ENCODE data around the gene CABP4. TPM values are rescaled to one million over a fixed set of nuclear protein-coding genes. Genes with fewer than 3 reads are reported as not detected.
A peak's percentile ranks its signal among the peaks of the same experiment; 100 is the strongest.

CABP4 gene
- polyA plus RNA-seq, 6 donors from 2014 or later, result 1.5 to 6.8 (median 2.1) TPM; not detected in 1

DNA sequence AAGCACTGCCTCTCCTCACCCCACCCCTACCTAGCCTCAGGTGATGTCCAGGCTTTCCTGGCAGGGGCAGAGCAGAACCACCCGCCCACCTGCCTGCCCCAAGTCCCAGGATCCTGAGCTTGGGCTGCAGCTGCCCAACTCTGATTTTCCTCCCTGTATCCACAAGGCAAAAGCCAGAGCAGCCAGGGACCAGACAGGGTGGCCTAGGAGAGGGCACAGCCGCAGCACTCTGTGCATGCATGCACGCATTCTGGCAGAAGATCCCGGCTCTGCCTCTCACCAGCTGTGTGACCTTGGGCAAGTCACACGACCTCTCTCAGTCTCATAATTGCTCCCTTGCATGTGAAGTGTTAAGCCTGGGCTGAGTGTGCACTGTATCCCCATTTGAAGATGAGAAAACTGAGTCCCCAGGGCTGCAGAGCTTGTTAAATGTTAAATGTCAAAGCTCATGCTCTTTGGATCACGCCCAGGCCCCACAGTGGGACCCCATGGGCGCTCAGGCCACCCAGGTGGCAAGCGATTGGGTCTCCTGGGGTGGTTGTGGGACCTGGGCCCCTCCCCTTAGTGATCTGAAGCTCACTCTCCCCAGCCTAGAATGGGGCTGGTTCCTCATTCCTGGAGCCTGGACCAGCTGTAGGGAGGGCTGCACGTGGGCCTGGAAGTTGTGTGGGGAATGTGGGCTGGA, 42.5 kb upstream of the CABP4 start:
- no peak for ATAC-seq (ENCODE audit: low read depth in 2 of 2)
- no peak for DNase-seq
- H3K27ac Mint-ChIP-seq, result peak overlapping the region in 3 of 6 donors; percentile 22 to 57 (median 41)
- H3K27me3 Mint-ChIP-seq, result no peaks in the 10 kb centered on the region
- H3K4me1 Mint-ChIP-seq, result peaks cover 72 to 92% (median 84%) of the 10 kb centered on the region in 3 donors
- no peaks in the 10 kb centered on the region for H3K36me3 Mint-ChIP-seq
- peak overlapping the region; percentile 68 to 98 (median 82) for H3K4me3 Mint-ChIP-seq
- no peaks in the 10 kb centered on the region for H3K9me3 Mint-ChIP-seq

DNA sequence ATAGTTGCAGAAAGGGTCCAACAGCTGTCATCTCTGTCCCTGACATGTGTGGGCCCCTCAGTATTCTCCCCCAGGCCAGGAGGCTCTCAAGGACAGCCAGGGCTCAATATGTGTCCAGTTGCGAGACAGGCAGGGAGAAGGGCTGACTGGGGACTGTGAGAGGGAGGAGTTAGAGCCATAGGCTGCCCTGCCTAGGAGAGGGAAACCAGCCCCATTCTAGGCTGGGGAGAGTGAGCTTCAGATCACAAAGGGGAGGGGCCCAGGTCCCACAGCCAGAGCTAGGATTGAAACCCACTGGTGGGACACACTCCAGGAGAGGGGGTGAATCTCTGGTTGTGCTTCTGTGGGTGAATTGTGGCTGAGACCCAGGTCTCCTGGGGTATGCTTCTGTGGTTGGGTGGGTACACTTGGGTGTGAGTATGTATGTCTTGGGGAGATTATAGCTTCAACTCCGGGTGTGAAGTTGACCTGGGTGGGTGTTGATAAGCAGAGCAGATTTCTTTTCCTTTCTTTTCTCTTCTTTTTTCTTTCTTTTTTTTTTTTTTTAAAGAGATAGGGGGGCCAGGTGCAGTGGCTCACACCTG, 41.8 kb upstream of the CABP4 start:
- H3K9me3 Mint-ChIP-seq, result no peaks in the 10 kb centered on the region
- peak overlapping the region in 4 of 6 donors; percentile 9 to 73 (median 20) for H3K27ac Mint-ChIP-seq
- peak overlapping the region; percentile 68 to 98 (median 78) for H3K4me3 Mint-ChIP-seq
- ATAC-seq (ENCODE audit: low read depth in 2 of 2) (no peak), DNase-seq (no peak)
- H3K36me3 Mint-ChIP-seq, result no peaks in the 10 kb centered on the region
- no peaks in the 10 kb centered on the region for H3K27me3 Mint-ChIP-seq
- peaks cover 72 to 92% (median 84%) of the 10 kb centered on the region in 3 donors for H3K4me1 Mint-ChIP-seq

DNA sequence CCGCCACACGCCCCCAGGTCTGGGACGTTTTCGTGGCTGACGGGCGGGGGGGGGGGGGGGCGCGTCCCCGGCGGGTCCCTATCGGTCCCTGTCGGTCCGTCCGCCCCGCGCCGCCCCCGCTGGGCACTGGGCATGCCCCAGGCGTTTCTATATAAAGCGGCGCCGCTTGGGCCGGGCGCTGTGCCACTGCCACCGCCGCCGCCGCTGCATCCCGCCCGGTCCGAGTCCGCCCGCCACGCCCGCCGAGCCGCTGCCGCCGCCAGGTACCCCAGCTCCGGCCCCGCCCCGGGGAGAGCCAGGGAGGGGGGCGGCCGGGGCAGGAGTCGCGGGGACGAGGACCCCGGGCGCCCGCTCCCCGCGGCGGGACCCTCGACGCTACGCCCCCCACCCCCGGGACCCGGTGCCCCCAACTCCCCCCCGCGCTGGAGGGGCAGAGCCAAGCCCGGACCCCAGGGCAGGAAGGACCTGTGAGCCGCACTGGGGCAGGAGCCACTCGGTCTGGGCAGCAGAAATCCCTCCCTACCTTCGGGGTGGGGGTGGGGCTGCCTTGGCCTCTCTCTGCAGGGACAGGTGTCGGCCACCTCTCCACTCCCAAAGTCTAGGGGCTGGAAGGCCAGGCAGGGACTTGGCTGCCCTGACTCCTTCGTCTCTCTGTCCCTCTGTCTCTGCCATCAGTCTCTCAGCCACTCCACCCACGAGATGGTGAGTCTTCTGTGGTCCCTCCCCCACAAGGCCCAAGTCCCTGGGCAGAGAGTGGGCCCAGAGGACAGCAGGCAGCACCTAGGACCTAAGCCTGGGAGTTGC, 39.5 kb upstream of the CABP4 start, which contains the start of gene CARNS1:
Gene CARNS1, plus strand, starts transcription at position 178 of the 804 bp plus-strand sequence. Its CDS starts 522 bp downstream, at position 700.
- Mint-ChIP-seq H3K27ac (peak within 1 kb of the TSS; percentile 83 to 95 (median 90)), H3K27me3 (no peaks in the 10 kb centered on the region), H3K4me1 (peaks cover 74 to 89% (median 85%) of the 10 kb centered on the region in 3 donors), H3K4me3 (peak within 1 kb of the TSS; percentile 86 to 98 (median 90)), H3K36me3 (no peaks in the 10 kb centered on the region), H3K9me3 (no peaks in the 10 kb centered on the region)
- no peak for ATAC-seq (ENCODE audit: low read depth in 2 of 2)
- no peak for DNase-seq

DNA sequence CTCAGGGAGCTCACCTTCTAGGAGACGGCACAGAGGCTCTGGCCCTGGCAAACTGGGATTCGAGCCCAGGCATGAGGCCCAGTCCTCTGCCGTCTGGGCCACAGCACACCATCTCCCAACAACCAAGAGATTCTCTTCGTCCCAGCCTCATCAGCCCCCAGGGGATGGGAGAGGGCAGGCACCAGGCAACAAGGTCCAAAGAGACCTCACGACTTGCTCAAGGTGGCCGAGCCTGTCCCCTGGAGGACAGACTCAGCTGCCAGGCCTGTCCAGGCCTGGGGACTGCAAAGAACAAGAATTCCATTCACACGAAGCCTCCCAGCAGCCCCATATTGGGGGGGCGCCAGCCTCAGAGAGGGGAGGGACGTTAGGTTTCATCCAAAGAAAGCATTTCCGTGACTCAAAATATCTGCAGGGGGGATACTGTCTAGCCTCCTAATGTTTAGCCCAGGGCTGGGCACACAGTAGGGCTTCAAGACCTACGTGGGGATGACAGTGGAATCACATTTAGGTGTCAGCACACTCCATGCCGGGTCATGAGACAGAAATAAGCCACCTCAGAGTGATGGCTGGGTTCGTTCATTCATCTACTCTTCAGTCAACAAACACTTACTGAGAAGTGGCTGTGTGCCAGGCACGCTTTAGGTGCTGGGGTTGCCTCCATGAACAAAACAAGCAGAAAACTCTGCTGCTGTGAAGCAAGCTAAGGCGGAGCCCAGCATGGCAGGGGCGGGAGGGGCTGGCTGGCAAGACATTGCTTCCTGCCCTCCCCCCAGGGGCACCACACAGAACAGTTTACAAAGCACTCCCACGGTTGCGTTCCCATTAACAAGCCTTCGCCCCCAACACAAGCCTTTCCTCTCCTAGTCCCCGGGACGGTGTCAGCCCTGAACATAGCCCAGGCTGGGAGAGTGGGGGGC, 38.5 kb upstream of the CABP4 start:
- peaks cover 70 to 85% (median 79%) of the 10 kb centered on the region in 3 donors for H3K4me1 Mint-ChIP-seq
- peak overlapping the region; percentile 84 to 91 (median 86) for H3K4me3 Mint-ChIP-seq
- peak overlapping the region; percentile 83 to 95 (median 90) for H3K27ac Mint-ChIP-seq
- no peaks in the 10 kb centered on the region for H3K36me3 Mint-ChIP-seq
- peak; percentile 67 for DNase-seq
- no peaks in the 10 kb centered on the region for H3K9me3 Mint-ChIP-seq
- peak; percentile 22 to 29 for ATAC-seq (ENCODE audit: low read depth in 2 of 2)
- no peaks in the 10 kb centered on the region for H3K27me3 Mint-ChIP-seq

DNA sequence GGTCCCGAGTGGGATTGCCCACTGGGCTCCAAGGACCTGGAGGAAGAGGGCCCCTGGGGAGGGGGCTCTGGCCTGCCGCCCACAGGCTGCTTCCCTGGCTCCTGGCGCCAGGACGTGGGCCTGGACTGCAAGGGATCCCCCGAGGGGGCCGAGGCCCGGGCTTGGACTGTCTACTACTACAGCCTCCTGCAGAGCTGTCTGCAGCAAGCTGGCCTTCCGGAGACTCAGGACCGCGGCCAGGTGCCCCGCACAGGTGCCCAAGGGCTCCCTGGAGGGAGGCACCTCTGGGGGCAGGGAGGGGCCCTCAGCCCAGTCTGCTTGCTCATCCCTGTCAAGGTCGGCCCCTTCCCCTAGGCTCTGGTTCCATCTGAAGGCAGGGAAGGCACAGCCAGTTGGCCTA, 37.7 kb upstream of the CABP4 start:
- no peak for DNase-seq
- peak overlapping the region in 3 of 6 donors; percentile 41 to 87 (median 83) for H3K27ac Mint-ChIP-seq
- no peaks in the 10 kb centered on the region for H3K9me3 Mint-ChIP-seq
- peaks cover 63 to 78% (median 71%) of the 10 kb centered on the region in 3 donors for H3K4me1 Mint-ChIP-seq
- no peaks in the 10 kb centered on the region for H3K36me3 Mint-ChIP-seq
- no peak for ATAC-seq (ENCODE audit: low read depth in 2 of 2)
- no peaks in the 10 kb centered on the region for H3K27me3 Mint-ChIP-seq
- H3K4me3 Mint-ChIP-seq, result peak overlapping the region in 7 of 8 donors; percentile 35 to 90 (median 86)

DNA sequence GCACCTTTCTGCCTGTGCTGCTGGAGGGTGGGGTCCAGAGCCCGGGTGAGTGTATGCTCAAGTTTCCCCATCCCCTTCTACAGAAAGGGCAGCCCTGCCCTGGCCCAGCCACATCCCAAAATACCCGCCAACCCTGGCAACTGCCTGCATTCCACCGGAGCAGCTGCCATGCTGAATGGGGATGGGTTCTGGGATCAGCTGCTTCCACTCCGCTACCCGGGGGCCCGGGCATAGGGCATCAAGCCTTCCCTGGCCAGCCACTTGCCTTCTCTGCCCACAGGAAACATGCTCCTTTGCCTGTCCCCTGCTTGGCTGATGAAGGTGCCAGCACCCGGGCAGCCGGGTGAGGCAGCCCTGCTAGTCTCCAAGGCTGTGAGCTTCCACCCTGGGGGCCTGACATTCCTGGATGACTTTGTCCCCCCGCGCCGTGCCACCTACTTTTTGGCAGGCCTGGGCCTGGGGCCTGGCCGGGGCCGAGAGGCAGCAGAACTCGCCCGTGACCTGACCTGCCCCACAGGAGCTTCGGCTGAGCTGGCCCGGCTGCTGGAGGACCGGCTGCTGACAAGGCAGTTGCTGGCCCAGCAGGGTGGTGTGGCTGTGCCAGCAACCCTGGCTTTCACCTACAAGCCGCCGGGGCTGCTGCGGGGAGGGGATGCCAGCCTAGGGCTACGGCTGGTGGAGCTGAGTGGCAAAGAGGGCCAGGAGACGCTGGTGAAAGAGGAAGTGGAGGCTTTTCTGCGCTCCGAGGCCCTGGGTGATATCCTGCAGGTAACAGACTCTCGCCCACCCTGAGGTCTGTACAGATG, 36.5 kb upstream of the CABP4 start:
- H3K4me3 Mint-ChIP-seq, result peak overlapping the region; percentile 84 to 88 (median 85)
- H3K27ac Mint-ChIP-seq, result peak overlapping the region in 5 of 6 donors; percentile 83 to 97 (median 89)
- DNase-seq (peak; percentile 85), ATAC-seq (ENCODE audit: low read depth in 2 of 2) (peak; percentile 63 to 65)
- no peaks in the 10 kb centered on the region for H3K36me3 Mint-ChIP-seq
- H3K4me1 Mint-ChIP-seq, result peaks cover 59 to 74% (median 65%) of the 10 kb centered on the region in 3 donors
- H3K27me3 Mint-ChIP-seq, result no peaks in the 10 kb centered on the region
- no peaks in the 10 kb centered on the region for H3K9me3 Mint-ChIP-seq

DNA sequence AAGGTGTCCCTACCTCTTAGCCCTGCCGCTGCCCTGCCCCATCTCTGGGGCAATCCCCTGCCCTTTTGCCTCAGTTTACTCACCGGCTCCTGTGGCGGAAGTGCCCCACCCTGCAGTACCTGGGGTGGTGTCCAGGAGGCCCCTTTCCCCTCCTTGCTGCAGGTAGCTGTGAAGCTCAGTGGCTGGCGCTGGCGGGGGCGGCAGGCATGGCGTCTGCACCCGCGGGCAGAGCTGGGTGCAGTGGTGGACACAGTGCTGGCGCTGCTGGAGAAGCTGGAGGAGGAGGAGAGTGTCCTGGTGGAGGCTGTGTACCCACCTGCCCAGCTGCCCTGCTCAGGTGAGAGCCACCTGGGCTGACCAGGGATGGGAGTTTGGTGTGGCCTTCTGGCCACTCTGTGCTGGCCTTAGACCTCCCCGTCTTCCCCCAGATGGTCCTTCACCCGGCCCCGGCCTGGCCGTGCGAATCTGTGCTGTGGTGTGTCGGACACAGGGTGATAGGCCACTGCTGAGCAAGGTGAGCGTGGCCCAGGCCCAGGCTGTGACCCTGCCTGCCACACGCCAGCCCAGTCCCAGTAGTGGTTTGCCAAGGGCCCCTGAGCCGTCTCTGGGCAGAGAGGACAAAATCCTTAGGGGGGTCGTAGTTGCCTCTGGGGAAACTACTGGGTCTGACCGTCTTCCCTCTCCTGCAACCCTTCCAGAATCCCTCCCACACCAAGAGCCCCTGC, 35.7 kb upstream of the CABP4 start:
- Mint-ChIP-seq H3K27ac (peak overlapping the region in 5 of 6 donors; percentile 83 to 97 (median 89)), H3K4me1 (peaks cover 57 to 67% (median 60%) of the 10 kb centered on the region in 3 donors), H3K36me3 (no peaks in the 10 kb centered on the region), H3K9me3 (no peaks in the 10 kb centered on the region), H3K4me3 (peak overlapping the region; percentile 84 to 91 (median 86)), H3K27me3 (no peaks in the 10 kb centered on the region)
- DNase-seq (no peak), ATAC-seq (ENCODE audit: low read depth in 2 of 2) (no peak)

DNA sequence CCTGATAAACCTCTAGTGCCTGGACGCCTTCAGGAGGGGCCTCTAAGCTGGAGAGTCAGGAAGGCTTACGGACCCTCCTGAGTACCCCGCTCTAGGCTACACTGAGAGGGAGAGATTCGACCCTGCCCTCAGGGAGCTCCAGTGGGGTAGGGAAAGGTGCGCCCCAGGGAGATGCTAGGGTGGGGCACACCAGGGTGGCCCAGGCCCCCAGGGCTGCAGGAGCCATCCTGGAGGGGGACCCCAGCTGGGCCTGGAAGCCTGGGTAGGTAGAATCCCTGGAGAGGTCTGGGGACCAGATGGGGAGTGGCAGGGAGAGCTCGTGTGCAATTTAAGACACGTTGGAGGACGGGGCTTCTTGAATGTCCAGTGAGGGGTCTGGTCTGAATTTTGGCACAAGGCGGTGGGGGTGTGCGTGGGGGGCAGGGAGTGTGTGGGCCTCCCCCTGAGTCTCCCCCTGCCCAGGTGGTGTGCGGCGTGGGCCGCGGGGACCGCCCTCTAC, 35.0 kb upstream of the CABP4 start:
- peak overlapping the region; percentile 24 to 97 (median 87) for H3K27ac Mint-ChIP-seq
- H3K4me3 Mint-ChIP-seq, result peak overlapping the region; percentile 84 to 91 (median 86)
- H3K4me1 Mint-ChIP-seq, result peaks cover 50 to 62% (median 61%) of the 10 kb centered on the region in 3 donors
- no peak for DNase-seq
- no peaks in the 10 kb centered on the region for H3K36me3 Mint-ChIP-seq
- no peaks in the 10 kb centered on the region for H3K9me3 Mint-ChIP-seq
- no peaks in the 10 kb centered on the region for H3K27me3 Mint-ChIP-seq
- no peak for ATAC-seq (ENCODE audit: low read depth in 2 of 2)

DNA sequence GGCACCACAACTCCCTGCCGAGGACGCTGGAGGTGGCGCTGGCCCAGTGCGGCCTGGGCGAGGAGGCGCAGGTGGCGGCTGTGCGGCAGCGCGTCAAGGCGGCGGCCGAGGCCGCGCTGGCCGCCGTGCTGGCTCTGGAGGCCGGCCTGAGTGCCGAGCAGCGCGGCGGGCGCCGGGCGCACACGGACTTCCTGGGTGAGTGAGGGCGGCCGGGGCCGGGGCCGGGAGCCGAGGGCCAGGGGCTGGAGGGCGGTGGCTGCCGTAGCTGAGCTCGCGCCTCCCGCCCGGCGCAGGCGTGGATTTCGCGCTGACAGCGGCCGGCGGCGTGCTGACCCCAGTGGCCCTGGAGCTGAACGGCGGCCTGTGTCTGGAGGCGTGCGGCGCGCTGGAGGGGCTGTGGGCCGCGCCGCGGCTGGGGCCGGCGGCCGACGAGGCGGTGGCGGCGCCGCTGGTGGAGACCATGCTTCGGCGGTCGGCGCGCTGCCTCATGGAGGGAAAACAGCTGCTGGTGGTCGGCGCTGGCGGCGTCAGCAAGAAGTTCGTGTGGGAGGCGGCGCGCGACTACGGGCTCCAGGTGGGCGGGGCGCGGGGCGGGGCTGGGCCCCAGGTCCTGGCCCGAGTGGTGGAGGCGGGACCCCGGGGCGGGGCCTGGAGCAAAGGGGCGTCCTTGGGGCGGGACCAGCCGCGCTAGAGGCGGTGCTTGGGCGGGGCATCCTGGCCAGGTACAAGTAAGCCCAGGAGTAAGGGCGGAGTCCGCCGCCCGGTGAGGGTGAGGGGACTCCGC, 34.3 kb upstream of the CABP4 start:
- H3K27me3 Mint-ChIP-seq, result no peaks in the 10 kb centered on the region
- DNase-seq, result peak; percentile 97
- peaks cover 50 to 60% (median 60%) of the 10 kb centered on the region in 3 donors for H3K4me1 Mint-ChIP-seq
- peak overlapping the region; percentile 84 to 91 (median 86) for H3K4me3 Mint-ChIP-seq
- ATAC-seq (ENCODE audit: low read depth in 2 of 2), result peak; percentile 72 to 77
- H3K36me3 Mint-ChIP-seq, result no peaks in the 10 kb centered on the region
- H3K27ac Mint-ChIP-seq, result peak overlapping the region in 5 of 6 donors; percentile 83 to 97 (median 95)
- H3K9me3 Mint-ChIP-seq, result no peaks in the 10 kb centered on the region

DNA sequence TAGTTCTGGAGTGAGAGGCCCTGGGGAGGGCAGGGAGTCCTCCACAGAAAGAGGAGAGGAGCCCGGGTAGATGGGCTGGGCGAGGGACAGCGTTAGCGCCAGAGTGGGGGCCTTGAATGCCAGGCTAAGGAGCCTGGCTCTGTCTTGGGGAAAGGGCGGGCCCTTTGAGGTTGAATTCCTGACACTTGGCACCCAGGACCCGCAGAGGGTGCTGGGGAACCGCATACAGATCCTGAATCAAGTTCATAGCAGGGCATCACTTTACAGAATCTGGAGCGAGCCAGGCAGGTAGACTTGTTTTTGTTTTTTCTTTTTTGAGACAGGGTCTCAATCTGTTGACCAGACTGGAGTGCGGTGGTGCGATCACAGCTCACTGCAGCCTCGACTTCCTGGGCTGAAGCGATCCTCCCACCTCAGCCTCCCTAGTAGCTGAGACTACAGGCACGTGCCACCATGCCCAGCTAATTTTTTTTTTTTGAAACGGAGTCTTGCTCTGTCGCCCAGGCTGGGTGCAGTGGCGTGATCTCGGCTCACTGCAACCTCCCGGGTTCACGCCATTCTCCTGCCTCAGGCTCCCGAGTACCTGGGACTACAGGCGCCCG, 33.6 kb upstream of the CABP4 start:
- Mint-ChIP-seq H3K9me3 (no peaks in the 10 kb centered on the region), H3K4me3 (peak overlapping the region in 7 of 8 donors; percentile 49 to 86 (median 78)), H3K27ac (peak overlapping the region in 5 of 6 donors; percentile 78 to 96 (median 95)), H3K27me3 (no peaks in the 10 kb centered on the region), H3K4me1 (peaks cover 48 to 55% (median 53%) of the 10 kb centered on the region in 3 donors), H3K36me3 (no peaks in the 10 kb centered on the region)
- no peak for DNase-seq
- no peak for ATAC-seq (ENCODE audit: low read depth in 2 of 2)

Data from naive B cell (primary cell).